Gastrocnemius medialis (tissue), 4 donors: ENCODE data around the gene UHRF1. TPM values are rescaled to one million over a fixed set of nuclear protein-coding genes. Genes with fewer than 3 reads are reported as not detected.
A peak's percentile ranks its signal among the peaks of the same experiment; 100 is the strongest.
"Not testable (repeated sequence)": the region's sequence is repeated elsewhere in the genome, so short reads cannot be mapped to it uniquely, and the experiment has no call there.

Experiments
- ATAC-seq, 2 donors: fragments of 150-250 bp; one replicate each; pipeline ENCODE4 v1.9.1; 2016
- DNase-seq, 2 donors: peaks; one replicate each; pipeline ENCODE4 v3.0.0-alpha.2; 2019
- H3K27ac ChIP-seq, 4 donors: fragments of 200-600 bp; sonication (generic); 1 replicate in 1 of 4; 2 replicates in 3 of 4; pipeline ENCODE4 v1.5.1; 2016 to 2018; ENCODE audit warnings: mild to moderate bottlenecking in 2 of 4, moderate library complexity in 1 of 4
- H3K27me3 ChIP-seq, 3 donors: fragments of 200-600 bp; sonication (generic) in 2 of 3; 1 replicate in 1 of 3; 2 replicates in 2 of 3; pipeline versions ENCODE4 v1.5.1 to v1.6.0; 2016 to 2019; ENCODE audit warnings: mild to moderate bottlenecking in 1 of 3, moderate library complexity in 1 of 3
- H3K36me3 ChIP-seq, 2 donors: fragments of 200-600 bp; sonication (generic) in 1 of 2; one replicate each; pipeline ENCODE4 v1.5.1; 2017 to 2018
- H3K4me1 ChIP-seq, 2 donors: fragments of 200-600 bp; sonication (generic) in 1 of 2; one replicate each; pipeline ENCODE4 v1.5.1; 2016 to 2017; ENCODE audit warnings: mild to moderate bottlenecking in 2 of 2
- H3K4me3 ChIP-seq, 4 donors: fragments of 200-600 bp; sonication (generic) in 3 of 4; 1 replicate in 1 of 4; 2 replicates in 3 of 4; pipeline ENCODE4 v1.5.1; 2016 to 2019; ENCODE audit warnings: mild to moderate bottlenecking in 2 of 4
- H3K9me3 ChIP-seq, 3 donors: fragments of 200-600 bp; sonication (generic) in 2 of 3; 1 replicate in 1 of 3; 2 replicates in 2 of 3; pipeline ENCODE4 v1.5.1; 2016 to 2019
- CTCF ChIP-seq, 5 experiments: fragments of 450-650 bp in 3 of 5; fragments of 200-600 bp in 2 of 5; sonication (generic) in 2 of 5; IDR thresholded peaks in 4 of 5; conservative IDR thresholded peaks in 1 of 5; 1 replicate in 4 of 5; 2 replicates in 1 of 5; pipeline ENCODE4 v1.5.1; 2016 to 2019; ENCODE audit warnings: antibody characterized with exemption in 5 of 5, mild to moderate bottlenecking in 3 of 5, moderate library complexity in 3 of 5
- POLR2A ChIP-seq, 2 donors: fragments of 450-650 bp; IDR thresholded peaks; one replicate each; pipeline ENCODE4 v1.6.1; 2017; ENCODE audit warnings: antibody characterized with exemption in 2 of 2, mild to moderate bottlenecking in 2 of 2, moderate library complexity in 2 of 2
- in situ Hi-C, 4 donors: fragments of 200-750 bp; cut with MboI; loops; one replicate each; pipeline versions ENCODE4 v1.15.0 to v1.8.0; 2017; ENCODE audit warnings: low sequenced_read_pairs in 4 of 4
- intact Hi-C: fragments of 100-400 bp; cut with DNase I; formaldehyde crosslinking; loops from one replicate; pipeline ENCODE4 v1.15.1; 2023; ENCODE audit warnings: low total_unique reads
- total RNA-seq, 4 donors: library from RNA; depleted of rRNA; stranded (reverse); fragments of >200 nt; gene quantifications; one replicate each; pipeline versions ENCODE4 v1.1.0 to v1.2.3, GENCODE V29; 2016

UHRF1 gene
- total RNA-seq, 4 donors from 2014 or later, result 0.12 to 0.72 (median 0.69) TPM; not detected in 1

- no peak overlapping the region for H3K27ac ChIP-seq
- H3K9me3 ChIP-seq, result no peaks in the 10 kb centered on the region
- no peaks in the 10 kb centered on the region for H3K27me3 ChIP-seq
- ATAC-seq (no peak), DNase-seq (no peak)
- in situ Hi-C loops (loop anchor here (5.0 to 10.0 kb wide), 3 partner anchors 38 to 161 kb away; no protein-coding TSS in a partner anchor), intact Hi-C loops (no loop called here)
- no peaks in the 10 kb centered on the region for H3K36me3 ChIP-seq
- no peak for TF ChIP-seq CTCF (IDR thresholded peaks at IDR 0.05 in 4 of 5, conservative IDR thresholded peaks at IDR 0.05 in 1 of 5)
- H3K4me1 ChIP-seq, result peaks cover 16 to 23% of the 10 kb centered on the region in 2 donors
- H3K4me3 ChIP-seq, result no peak overlapping the region
Measured at GRCh38 chr19:4873930-4874329, 35.4 kb upstream of the UHRF1 start.

GRCh38 chr19:4877753-4878490, 31.4 kb upstream of the UHRF1 start:
- Histone ChIP-seq H3K4me3 (peak overlapping the region; percentile 21 to 51 (median 38)), H3K9me3 (no peaks in the 10 kb centered on the region), H3K27me3 (no peaks in the 10 kb centered on the region), H3K4me1 (peaks cover 20 to 26% of the 10 kb centered on the region in 2 donors), H3K36me3 (no peaks in the 10 kb centered on the region), H3K27ac (peak overlapping the region; percentile 96 to 100 (median 98))
- TF ChIP-seq CTCF (IDR thresholded peaks at IDR 0.05 in 4 of 5, conservative IDR thresholded peaks at IDR 0.05 in 1 of 5) (no peak), POLR2A (IDR thresholded peaks at IDR 0.05) (peak; percentile 21 to 39)
- intact Hi-C loops, result loop anchor here (1.0 to 2.0 kb wide), 2 partner anchors 19 to 98 kb away; no protein-coding TSS in a partner anchor
- DNase-seq (peak; percentile 80 to 93), ATAC-seq (peak; percentile 81 to 83)
- in situ Hi-C loops, result loop anchor here in 1 of 4 donors (10.0 kb wide), 1 partner anchor 157 kb away; no protein-coding TSS in a partner anchor

- no peaks in the 10 kb centered on the region for H3K36me3 ChIP-seq
- H3K4me3 ChIP-seq, result peak overlapping the region; percentile 21 to 51 (median 38)
- intact Hi-C loops (loop anchor here (1.0 to 2.0 kb wide), 2 partner anchors 18 to 98 kb away; no protein-coding TSS in a partner anchor), in situ Hi-C loops (loop anchor here in 1 of 4 donors (10.0 kb wide), 1 partner anchor 156 kb away; no protein-coding TSS in a partner anchor)
- no peaks in the 10 kb centered on the region for H3K9me3 ChIP-seq
- no peak for TF ChIP-seq CTCF (IDR thresholded peaks at IDR 0.05 in 4 of 5, conservative IDR thresholded peaks at IDR 0.05 in 1 of 5)
- no peak for TF ChIP-seq POLR2A (IDR thresholded peaks at IDR 0.05)
- peak overlapping the region; percentile 96 to 100 (median 98) for H3K27ac ChIP-seq
- peaks cover 20 to 26% of the 10 kb centered on the region in 2 donors for H3K4me1 ChIP-seq
- DNase-seq (peak in 1 of 2 donors; percentile 77), ATAC-seq (peak; percentile 48 to 57)
- H3K27me3 ChIP-seq, result no peaks in the 10 kb centered on the region
Measured at GRCh38 chr19:4878491-4878968, 30.8 kb upstream of the UHRF1 start.

GRCh38 chr19:4879041-4879440, 30.3 kb upstream of the UHRF1 start:
- no peaks in the 10 kb centered on the region for H3K9me3 ChIP-seq
- peak; percentile 66 to 80 for DNase-seq
- TF ChIP-seq POLR2A (IDR thresholded peaks at IDR 0.05), result no peak
- no peak for TF ChIP-seq CTCF (IDR thresholded peaks at IDR 0.05 in 4 of 5, conservative IDR thresholded peaks at IDR 0.05 in 1 of 5)
- no peaks in the 10 kb centered on the region for H3K27me3 ChIP-seq
- no peaks in the 10 kb centered on the region for H3K36me3 ChIP-seq
- peaks cover 20 to 26% of the 10 kb centered on the region in 2 donors for H3K4me1 ChIP-seq
- intact Hi-C loops (loop anchor here (2.0 kb wide), 1 partner anchor 18 kb away; no protein-coding TSS in a partner anchor), in situ Hi-C loops (loop anchor here in 1 of 4 donors (10.0 kb wide), 1 partner anchor 156 kb away; no protein-coding TSS in a partner anchor)
- peak; percentile 34 to 41 for ATAC-seq
- H3K4me3 ChIP-seq, result peak overlapping the region in 1 of 4 donors; percentile 42
- H3K27ac ChIP-seq, result peak overlapping the region; percentile 96 to 100 (median 98)

GRCh38 chr19:4882874-4883273, 26.4 kb upstream of the UHRF1 start:
- intact Hi-C loops, H3K4me3 ChIP-seq, H3K36me3 ChIP-seq, ATAC-seq, H3K9me3 ChIP-seq, DNase-seq, in situ Hi-C loops, H3K27me3 ChIP-seq: not testable (repeated sequence)
- Histone ChIP-seq H3K4me1 (peaks cover 15 to 19% of the 10 kb centered on the region in 2 donors), H3K27ac (peak overlapping the region in 2 of 4 donors; percentile 47 to 48)

- intact Hi-C loops, DNase-seq, ATAC-seq: not testable (repeated sequence)
Measured at GRCh38 chr19:4884993-4885392, 24.3 kb upstream of the UHRF1 start.

GRCh38 chr19:4887803-4888202, 21.5 kb upstream of the UHRF1 start:
- H3K36me3 ChIP-seq, in situ Hi-C loops, H3K27me3 ChIP-seq, ATAC-seq, H3K4me1 ChIP-seq, intact Hi-C loops, DNase-seq, H3K9me3 ChIP-seq, H3K27ac ChIP-seq, H3K4me3 ChIP-seq: not testable (repeated sequence)

More at GRCh38 chr19:4884993-4885392, 24.3 kb upstream of the UHRF1 start:
- in situ Hi-C loops, H3K36me3 ChIP-seq, H3K27me3 ChIP-seq, H3K27ac ChIP-seq, H3K9me3 ChIP-seq, H3K4me3 ChIP-seq, H3K4me1 ChIP-seq: not testable (repeated sequence)
